Lung (tissue), 12 donors: ENCODE results near the gene CYB5A. TPM values are rescaled to one million over a fixed set of nuclear protein-coding genes. Genes with fewer than 3 reads are reported as not detected.

Experiments
- ATAC-seq: fragments of 200-7000 bp; cut with Tn5 transposase; one replicate; pipeline ENCODE4 v1.9.1; 2020; ENCODE audit warnings: moderate number of reproducible peaks; ENCODE audit not compliant: insufficient read depth, low FRiP score
- DNase-seq, 3 donors: peaks; one replicate each; pipeline ENCODE4 v3.0.0-alpha.2; 2013 to 2017
- H3K27ac ChIP-seq, 2 donors: one replicate each; pipeline ENCODE4 v1.5.1; 2013; ENCODE audit warnings: mild to moderate bottlenecking in 2 of 2, moderate library complexity in 2 of 2, control low read depth in 1 of 2, inconsistent platforms in 1 of 2, low read depth in 1 of 2, low read length in 1 of 2
- H3K27me3 ChIP-seq, 3 donors: one replicate each; pipeline ENCODE4 v1.5.1; 2013; ENCODE audit warnings: low read length in 2 of 3; ENCODE audit not compliant: control insufficient read depth in 3 of 3, insufficient read depth in 3 of 3
- H3K36me3 ChIP-seq, 4 donors: one replicate each; pipeline ENCODE4 v1.5.1; 2013; ENCODE audit warnings: low read length in 4 of 4, mild to moderate bottlenecking in 1 of 4, moderate library complexity in 1 of 4; ENCODE audit not compliant: control insufficient read depth in 4 of 4, insufficient read depth in 4 of 4
- H3K4me1 ChIP-seq, 5 donors: one replicate each; pipeline ENCODE4 v1.5.1; 2013; ENCODE audit warnings: low read length in 5 of 5, mild to moderate bottlenecking in 2 of 5, moderate library complexity in 1 of 5; ENCODE audit not compliant: control insufficient read depth in 5 of 5, insufficient read depth in 5 of 5
- H3K4me3 ChIP-seq: one replicate; pipeline ENCODE4 v1.5.1; 2013; ENCODE audit warnings: mild to moderate bottlenecking, control low read depth, moderate library complexity
- H3K9ac ChIP-seq, 2 donors: one replicate each; pipeline ENCODE4 v1.5.1; 2013; ENCODE audit warnings: low read length in 2 of 2, control low read depth in 1 of 2; ENCODE audit not compliant: insufficient read depth in 1 of 2
- H3K9me3 ChIP-seq, 4 donors: one replicate each; pipeline ENCODE4 v1.5.1; 2013; ENCODE audit warnings: low read length in 3 of 4, mild to moderate bottlenecking in 1 of 4, moderate library complexity in 1 of 4; ENCODE audit not compliant: control insufficient read depth in 4 of 4, insufficient read depth in 3 of 4
- WGBS, 2 donors: extraction: QIAGEN DNeasy Blood & Tissue Kit; methylation state at CpG; one replicate each; pipeline ENCODE4 v1.1.7; 2013; 5-methylcytosine and 5-hydroxymethylcytosine counted together
- polyA plus RNA-seq, 2 donors: library from polyadenylated mRNA; stranded (reverse); fragments of 200-250 nt; gene quantifications; one replicate each; pipeline ENCODE4 v1.2.1, GENCODE V29; 2013
- total RNA-seq, 2 donors: library from RNA; depleted of rRNA in 1 of 2; stranded (reverse); fragments of >200 nt in 1 of 2; gene quantifications; one replicate each; pipeline ENCODE4 v1.2.1, GENCODE V29; 2014 to 2021
- TF ChIP-seq, protein P1 (sequence below): IDR thresholded peaks from 2 replicates; pipeline ENCODE4 v1.5.1; 2012; ENCODE audit warnings: mild to moderate bottlenecking; ENCODE audit errors: control extremely low read depth, extremely low read depth
- donor health status: control.
- donor health status: control.
- donor health status: Bipolar disorder and iron deficiency.
- donor health status: healthy.
- donor health status: DM: yes; HTN: yes; CAD: no.

Gene CYB5A
- total and polyA plus RNA-seq, 4 donors: 408 to 853 (median 522) TPM

GRCh38 chr18:74257083-74257482 lies 34.7 kb downstream of the CYB5A start:
- 41 to 63% methylated on average over 7 of the region's 7 CpGs for WGBS, 2 donors
- Histone ChIP-seq H3K36me3 (peaks cover 3 to 12% (median 6%) of the 10 kb centered on the region in 4 donors), H3K4me1 (peaks cover 6 to 45% (median 23%) of the 10 kb centered on the region in 5 donors)

GRCh38 chr18:74256190-74256589 lies 35.6 kb downstream of the CYB5A start:
- Histone ChIP-seq H3K9ac (no peak overlapping the region), H3K27me3 (no peaks in the 10 kb centered on the region), H3K36me3 (peaks cover under 1 to 14% (median 4%) of the 10 kb centered on the region in 4 donors), H3K9me3 (no peaks in the 10 kb centered on the region), H3K4me3 (no peak overlapping the region), H3K27ac (peak overlapping the region in 1 of 2 donors; percentile 32), H3K4me1 (peaks cover 7 to 47% (median 27%) of the 10 kb centered on the region in 5 donors)
- TF ChIP-seq, protein P1, sequence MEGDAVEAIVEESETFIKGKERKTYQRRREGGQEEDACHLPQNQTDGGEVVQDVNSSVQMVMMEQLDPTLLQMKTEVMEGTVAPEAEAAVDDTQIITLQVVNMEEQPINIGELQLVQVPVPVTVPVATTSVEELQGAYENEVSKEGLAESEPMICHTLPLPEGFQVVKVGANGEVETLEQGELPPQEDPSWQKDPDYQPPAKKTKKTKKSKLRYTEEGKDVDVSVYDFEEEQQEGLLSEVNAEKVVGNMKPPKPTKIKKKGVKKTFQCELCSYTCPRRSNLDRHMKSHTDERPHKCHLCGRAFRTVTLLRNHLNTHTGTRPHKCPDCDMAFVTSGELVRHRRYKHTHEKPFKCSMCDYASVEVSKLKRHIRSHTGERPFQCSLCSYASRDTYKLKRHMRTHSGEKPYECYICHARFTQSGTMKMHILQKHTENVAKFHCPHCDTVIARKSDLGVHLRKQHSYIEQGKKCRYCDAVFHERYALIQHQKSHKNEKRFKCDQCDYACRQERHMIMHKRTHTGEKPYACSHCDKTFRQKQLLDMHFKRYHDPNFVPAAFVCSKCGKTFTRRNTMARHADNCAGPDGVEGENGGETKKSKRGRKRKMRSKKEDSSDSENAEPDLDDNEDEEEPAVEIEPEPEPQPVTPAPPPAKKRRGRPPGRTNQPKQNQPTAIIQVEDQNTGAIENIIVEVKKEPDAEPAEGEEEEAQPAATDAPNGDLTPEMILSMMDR: no peak
- DNase-seq (peak; percentile 81 to 85 (median 83)), ATAC-seq (no peak)
- 71 to 75% methylated on average over 5 of the region's 5 CpGs for WGBS, 2 donors

More at GRCh38 chr18:74257083-74257482, 34.7 kb downstream of the CYB5A start:
- Histone ChIP-seq H3K27me3 (no peaks in the 10 kb centered on the region), H3K9me3 (no peaks in the 10 kb centered on the region), H3K4me3 (no peak overlapping the region), H3K27ac (peak overlapping the region; percentile 13 to 55), H3K9ac (no peak overlapping the region)
- TF ChIP-seq, protein P1: no peak
- no peak for ATAC-seq
- no peak for DNase-seq

GRCh38 chr18:74255131-74255616 lies 36.6 kb downstream of the CYB5A start:
- no peaks in the 10 kb centered on the region for H3K9me3 ChIP-seq
- TF ChIP-seq, protein P1: no peak
- peak overlapping the region in 1 of 2 donors; percentile 11 for H3K27ac ChIP-seq
- peaks cover 0 to 15% (median 6%) of the 10 kb centered on the region in 4 donors for H3K36me3 ChIP-seq
- no peaks in the 10 kb centered on the region for H3K27me3 ChIP-seq
- DNase-seq (peak in 2 of 3 donors; percentile 62 to 79), ATAC-seq (no peak)
- no peak overlapping the region for H3K4me3 ChIP-seq
- H3K9ac ChIP-seq: no peak overlapping the region
- 39 to 48% methylated on average over 4 of the region's 4 CpGs for WGBS, 2 donors
- H3K4me1 ChIP-seq: peaks cover 8 to 48% (median 28%) of the 10 kb centered on the region in 5 donors

- Histone ChIP-seq H3K27ac (no peak overlapping the region), H3K27me3 (no peaks in the 10 kb centered on the region), H3K9me3 (no peaks in the 10 kb centered on the region), H3K4me3 (no peak overlapping the region), H3K9ac (no peak overlapping the region), H3K36me3 (peaks cover 0 to 10% (median 7%) of the 10 kb centered on the region in 4 donors), H3K4me1 (peaks cover 4 to 42% (median 27%) of the 10 kb centered on the region in 5 donors)
- TF ChIP-seq, protein P1: no peak
- WGBS, 2 donors: 39 to 50% methylated on average over 4 of the region's 4 CpGs
- ATAC-seq (no peak), DNase-seq (peak in 1 of 3 donors; percentile 20)
Measured at GRCh38 chr18:74252039-74252395, 39.7 kb downstream of the CYB5A start.
